GM23338 (cell line): ENCODE results near the gene KCNH8. TPM values are rescaled to one million over a fixed set of nuclear protein-coding genes. Genes with fewer than 3 reads are reported as not detected.

ENCODE experiments used
- ATAC-seq: fragments of 200-7000 bp; cut with Tn5 transposase; 3 replicates; pipeline ENCODE4 v1.9.1; 2020
- DNase-seq: peaks from one replicate; pipeline ENCODE4 v3.0.0-alpha.2; 2015; ENCODE audit warnings: low spot score
- H2AFZ ChIP-seq: fragments of 200-600 bp; sonication (generic); 2 replicates; pipeline ENCODE4 v1.8.0; 2016; ENCODE audit warnings: antibody characterized with exemption, mild to moderate bottlenecking, moderate library complexity
- H3F3A ChIP-seq: fragments of 200-600 bp; sonication (generic); replicated peaks from 2 replicates; pipeline ENCODE4 v1.8.0; 2017; ENCODE audit warnings: antibody characterized with exemption, mixed run types, low read depth
- H3K27ac ChIP-seq: fragments of 200-600 bp; sonication (generic); 2 replicates; pipeline ENCODE4 v1.6.1; 2016; ENCODE audit warnings: low read depth
- H3K27me3 ChIP-seq: fragments of 200-600 bp; sonication (generic); 2 replicates; pipeline ENCODE4 v1.8.0; 2016; ENCODE audit warnings: mild to moderate bottlenecking, mixed run types, moderate library complexity; ENCODE audit not compliant: insufficient read depth
- H3K36me3 ChIP-seq: fragments of 200-600 bp; sonication (generic); 2 replicates; pipeline ENCODE4 v1.8.0; 2016; ENCODE audit warnings: mild to moderate bottlenecking; ENCODE audit not compliant: insufficient read depth
- H3K4me1 ChIP-seq: fragments of 200-600 bp; sonication (generic); 2 replicates; pipeline ENCODE4 v1.8.0; 2016; ENCODE audit warnings: mild to moderate bottlenecking, moderate library complexity; ENCODE audit not compliant: insufficient read depth
- H3K4me2 ChIP-seq: fragments of 200-600 bp; sonication (generic); 2 replicates; pipeline ENCODE4 v1.7.1; 2017; ENCODE audit warnings: mixed run types
- H3K4me3 ChIP-seq: fragments of 200-600 bp; sonication (generic); 2 replicates; pipeline ENCODE4 v1.6.1; 2016; ENCODE audit warnings: mixed run types
- H3K79me2 ChIP-seq: fragments of 200-600 bp; sonication (generic); replicated peaks from 2 replicates; pipeline ENCODE4 v1.8.0; 2017; ENCODE audit warnings: mild to moderate bottlenecking; ENCODE audit not compliant: insufficient read depth
- H3K9me2 ChIP-seq: fragments of 200-600 bp; sonication (generic); 2 replicates; pipeline ENCODE4 v1.8.0; 2017; ENCODE audit not compliant: insufficient read depth
- H4K20me1 ChIP-seq: fragments of 200-600 bp; sonication (generic); replicated peaks from 2 replicates; pipeline ENCODE4 v1.8.0; 2017; ENCODE audit warnings: mild to moderate bottlenecking; ENCODE audit not compliant: insufficient read depth
- H3K27ac Mint-ChIP-seq: 2 replicates; pipeline ENCODE4 v1.8.0; 2020; ENCODE audit warnings: inconsistent platforms, mild to moderate bottlenecking, moderate library complexity, mixed read lengths
- H3K27me3 Mint-ChIP-seq: 3 replicates; pipeline ENCODE4 v1.8.0; 2022; ENCODE audit warnings: low read depth, mild to moderate bottlenecking, moderate library complexity, mixed read lengths, inconsistent platforms; ENCODE audit not compliant: insufficient read depth, poor library complexity
- H3K36me3 Mint-ChIP-seq: 3 replicates; pipeline ENCODE4 v1.8.0; 2021; ENCODE audit warnings: low read depth, mild to moderate bottlenecking, inconsistent platforms, moderate library complexity, mixed read lengths
- H3K4me1 Mint-ChIP-seq: 3 replicates; pipeline ENCODE4 v1.8.0; 2020; ENCODE audit warnings: mild to moderate bottlenecking, inconsistent platforms, mixed read lengths
- H3K4me3 Mint-ChIP-seq: 3 replicates; pipeline ENCODE4 v1.8.0; 2021; ENCODE audit warnings: moderate library complexity, mild to moderate bottlenecking, inconsistent platforms, mixed read lengths
- H3K9me3 Mint-ChIP-seq: 3 replicates; pipeline ENCODE4 v1.8.0; 2020; ENCODE audit warnings: moderate library complexity, mild to moderate bottlenecking, inconsistent platforms, mixed read lengths
- CREB1 ChIP-seq: fragments of 250-450 bp; sonication (Bioruptor Pico); IDR thresholded peaks from 2 replicates; pipeline ENCODE4 v1.5.0; 2020; ENCODE audit warnings: low read depth, mild to moderate bottlenecking, moderate library complexity
- EZH2 ChIP-seq: fragments of 200-600 bp; sonication (generic); IDR thresholded peaks from one replicate; pipeline ENCODE4 v1.8.0; 2017; ENCODE audit warnings: antibody characterized with exemption, mild to moderate bottlenecking, low read depth; ENCODE audit not compliant: unreplicated experiment
- EZH2phosphoT487 ChIP-seq: fragments of 200-600 bp; sonication (generic); IDR thresholded peaks from one replicate; pipeline ENCODE4 v1.8.1; 2018; ENCODE audit warnings: antibody characterized with exemption; ENCODE audit not compliant: unreplicated experiment
- JUNB ChIP-seq: IDR thresholded peaks from one replicate; pipeline ENCODE4 v1.6.1; 2016; ENCODE audit warnings: antibody characterized with exemption; ENCODE audit not compliant: unreplicated experiment
- NANOG ChIP-seq: IDR thresholded peaks from 2 replicates; pipeline ENCODE4 v1.6.1; 2016; ENCODE audit warnings: antibody characterized with exemption, borderline replicate concordance
- POLR2AphosphoS5 ChIP-seq: IDR thresholded peaks from 2 replicates; pipeline ENCODE4 v1.6.1; 2016; ENCODE audit warnings: antibody characterized with exemption, low read depth
- STAT1 ChIP-seq: IDR thresholded peaks from one replicate; pipeline ENCODE4 v1.6.1; 2016; ENCODE audit warnings: antibody characterized with exemption; ENCODE audit not compliant: unreplicated experiment
- ZNF114 ChIP-seq: fragments of 250-450 bp; sonication (Bioruptor Pico); IDR thresholded peaks from 2 replicates; pipeline ENCODE4 v1.5.0; 2020; ENCODE audit warnings: mild to moderate bottlenecking, moderate library complexity
- ZNF331 ChIP-seq: fragments of 250-450 bp; sonication (Bioruptor Pico); IDR thresholded peaks from 2 replicates; pipeline ENCODE4 v1.5.0; 2020; ENCODE audit warnings: low read depth, mild to moderate bottlenecking, moderate library complexity
- polyA plus RNA-seq: library from polyadenylated mRNA; unstranded; fragments of >200 nt; fragmentation: Nextera tagmentation; extraction: Ambion mirVana; gene quantifications from 2 replicates; pipeline ENCODE4 v1.2.1, GENCODE V29; 2016
- total RNA-seq: library from RNA; depleted of rRNA; stranded (reverse); fragments of >200 nt; shearing (Covaris generic); gene quantifications from 2 replicates; pipeline ENCODE4 v1.2.3, GENCODE V29; 2014
- TF ChIP-seq, protein P1 (sequence below), 2 experiments: fragments of 200-600 bp in 1 of 2; sonication (generic) in 1 of 2; conservative IDR thresholded peaks; 2 replicates each; pipeline versions ENCODE4 v1.5.1 to v1.6.1; 2016 to 2017; ENCODE audit warnings: antibody characterized with exemption in 2 of 2, low read depth in 2 of 2, mild to moderate bottlenecking in 2 of 2, moderate library complexity in 1 of 2
- TF ChIP-seq, protein P2 (sequence below): IDR thresholded peaks from one replicate; pipeline ENCODE4 v1.6.1; 2018; ENCODE audit warnings: antibody characterized with exemption; ENCODE audit not compliant: unreplicated experiment
- TF ChIP-seq, protein P3 (sequence below): IDR thresholded peaks from 2 replicates; pipeline ENCODE4 v1.6.1; 2016; ENCODE audit warnings: antibody characterized with exemption
- TF ChIP-seq, protein P4 (sequence below): fragments of 250-450 bp; sonication (Bioruptor Pico); IDR thresholded peaks from 2 replicates; pipeline ENCODE4 v1.5.0; 2020; ENCODE audit warnings: mild to moderate bottlenecking, moderate library complexity

Gene KCNH8
- total and polyA plus RNA-seq, 2 experiments from 2014 or later: 1.3 to 3.4 TPM

DNA sequence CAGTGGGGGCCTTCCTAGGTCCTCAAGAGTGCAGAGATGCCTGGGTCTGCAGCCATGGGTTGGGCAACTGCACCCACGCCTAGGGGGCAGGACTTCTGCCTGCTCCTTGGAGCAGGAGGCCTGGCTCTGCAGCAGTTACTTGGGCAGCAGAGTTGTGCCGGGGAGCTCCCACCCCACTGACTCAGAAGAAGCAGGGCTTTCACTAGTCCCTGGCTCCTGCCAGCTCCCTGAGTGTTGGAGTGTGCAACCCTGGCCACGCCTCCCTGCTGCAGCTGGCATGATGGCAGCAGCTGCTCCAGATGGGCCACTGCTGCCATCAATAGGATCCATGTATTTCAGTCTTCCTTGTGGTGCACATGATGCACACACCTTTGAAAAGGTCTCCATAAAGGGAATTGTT lies 40.6 kb upstream of the KCNH8 start:
- Histone ChIP-seq H3F3A (no peaks in the 10 kb centered on the region), H3K4me1 (peaks cover 6% of the 10 kb centered on the region), H3K9me2 (no peaks in the 10 kb centered on the region), H3K4me3 (no peak overlapping the region), H4K20me1 (no peaks in the 10 kb centered on the region), H3K36me3 (no peaks in the 10 kb centered on the region; the same call in 1 of the 2 replicates), H3K79me2 (no peaks in the 10 kb centered on the region), H3K4me2 (no peak overlapping the region), H2AFZ (no peak overlapping the region), H3K27me3 (no peaks in the 10 kb centered on the region), H3K27ac (no peak overlapping the region)
- ATAC-seq: no peak
- Mint-ChIP-seq H3K36me3 (peaks cover 34% of the 10 kb centered on the region), H3K27ac (no peak overlapping the region), H3K9me3 (peaks cover 38% of the 10 kb centered on the region), H3K4me1 (peaks cover 10% of the 10 kb centered on the region), H3K4me3 (no peak overlapping the region), H3K27me3 (peaks cover 2% of the 10 kb centered on the region)
- no peak for DNase-seq
- no peak for TF ChIP-seq EZH2phosphoT487
- no peak for TF ChIP-seq NANOG
- no peak for TF ChIP-seq POLR2AphosphoS5
- no peak for TF ChIP-seq CREB1 (CRISPR knock-in tag)
- TF ChIP-seq STAT1: no peak
- TF ChIP-seq, protein P1, sequence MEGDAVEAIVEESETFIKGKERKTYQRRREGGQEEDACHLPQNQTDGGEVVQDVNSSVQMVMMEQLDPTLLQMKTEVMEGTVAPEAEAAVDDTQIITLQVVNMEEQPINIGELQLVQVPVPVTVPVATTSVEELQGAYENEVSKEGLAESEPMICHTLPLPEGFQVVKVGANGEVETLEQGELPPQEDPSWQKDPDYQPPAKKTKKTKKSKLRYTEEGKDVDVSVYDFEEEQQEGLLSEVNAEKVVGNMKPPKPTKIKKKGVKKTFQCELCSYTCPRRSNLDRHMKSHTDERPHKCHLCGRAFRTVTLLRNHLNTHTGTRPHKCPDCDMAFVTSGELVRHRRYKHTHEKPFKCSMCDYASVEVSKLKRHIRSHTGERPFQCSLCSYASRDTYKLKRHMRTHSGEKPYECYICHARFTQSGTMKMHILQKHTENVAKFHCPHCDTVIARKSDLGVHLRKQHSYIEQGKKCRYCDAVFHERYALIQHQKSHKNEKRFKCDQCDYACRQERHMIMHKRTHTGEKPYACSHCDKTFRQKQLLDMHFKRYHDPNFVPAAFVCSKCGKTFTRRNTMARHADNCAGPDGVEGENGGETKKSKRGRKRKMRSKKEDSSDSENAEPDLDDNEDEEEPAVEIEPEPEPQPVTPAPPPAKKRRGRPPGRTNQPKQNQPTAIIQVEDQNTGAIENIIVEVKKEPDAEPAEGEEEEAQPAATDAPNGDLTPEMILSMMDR (conservative IDR thresholded peaks at IDR 0.05; ENCODE audit: low read depth in 2 of 2): no peak
- TF ChIP-seq, protein P2, sequence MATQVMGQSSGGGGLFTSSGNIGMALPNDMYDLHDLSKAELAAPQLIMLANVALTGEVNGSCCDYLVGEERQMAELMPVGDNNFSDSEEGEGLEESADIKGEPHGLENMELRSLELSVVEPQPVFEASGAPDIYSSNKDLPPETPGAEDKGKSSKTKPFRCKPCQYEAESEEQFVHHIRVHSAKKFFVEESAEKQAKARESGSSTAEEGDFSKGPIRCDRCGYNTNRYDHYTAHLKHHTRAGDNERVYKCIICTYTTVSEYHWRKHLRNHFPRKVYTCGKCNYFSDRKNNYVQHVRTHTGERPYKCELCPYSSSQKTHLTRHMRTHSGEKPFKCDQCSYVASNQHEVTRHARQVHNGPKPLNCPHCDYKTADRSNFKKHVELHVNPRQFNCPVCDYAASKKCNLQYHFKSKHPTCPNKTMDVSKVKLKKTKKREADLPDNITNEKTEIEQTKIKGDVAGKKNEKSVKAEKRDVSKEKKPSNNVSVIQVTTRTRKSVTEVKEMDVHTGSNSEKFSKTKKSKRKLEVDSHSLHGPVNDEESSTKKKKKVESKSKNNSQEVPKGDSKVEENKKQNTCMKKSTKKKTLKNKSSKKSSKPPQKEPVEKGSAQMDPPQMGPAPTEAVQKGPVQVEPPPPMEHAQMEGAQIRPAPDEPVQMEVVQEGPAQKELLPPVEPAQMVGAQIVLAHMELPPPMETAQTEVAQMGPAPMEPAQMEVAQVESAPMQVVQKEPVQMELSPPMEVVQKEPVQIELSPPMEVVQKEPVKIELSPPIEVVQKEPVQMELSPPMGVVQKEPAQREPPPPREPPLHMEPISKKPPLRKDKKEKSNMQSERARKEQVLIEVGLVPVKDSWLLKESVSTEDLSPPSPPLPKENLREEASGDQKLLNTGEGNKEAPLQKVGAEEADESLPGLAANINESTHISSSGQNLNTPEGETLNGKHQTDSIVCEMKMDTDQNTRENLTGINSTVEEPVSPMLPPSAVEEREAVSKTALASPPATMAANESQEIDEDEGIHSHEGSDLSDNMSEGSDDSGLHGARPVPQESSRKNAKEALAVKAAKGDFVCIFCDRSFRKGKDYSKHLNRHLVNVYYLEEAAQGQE: no peak
- TF ChIP-seq, protein P3, sequence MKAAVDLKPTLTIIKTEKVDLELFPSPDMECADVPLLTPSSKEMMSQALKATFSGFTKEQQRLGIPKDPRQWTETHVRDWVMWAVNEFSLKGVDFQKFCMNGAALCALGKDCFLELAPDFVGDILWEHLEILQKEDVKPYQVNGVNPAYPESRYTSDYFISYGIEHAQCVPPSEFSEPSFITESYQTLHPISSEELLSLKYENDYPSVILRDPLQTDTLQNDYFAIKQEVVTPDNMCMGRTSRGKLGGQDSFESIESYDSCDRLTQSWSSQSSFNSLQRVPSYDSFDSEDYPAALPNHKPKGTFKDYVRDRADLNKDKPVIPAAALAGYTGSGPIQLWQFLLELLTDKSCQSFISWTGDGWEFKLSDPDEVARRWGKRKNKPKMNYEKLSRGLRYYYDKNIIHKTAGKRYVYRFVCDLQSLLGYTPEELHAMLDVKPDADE: no peak
- no peak for TF ChIP-seq ZNF331 (CRISPR knock-in tag)
- TF ChIP-seq ZNF114 (CRISPR knock-in tag): no peak
- no peak for TF ChIP-seq JUNB
- TF ChIP-seq EZH2: no peak
- TF ChIP-seq, protein P4, sequence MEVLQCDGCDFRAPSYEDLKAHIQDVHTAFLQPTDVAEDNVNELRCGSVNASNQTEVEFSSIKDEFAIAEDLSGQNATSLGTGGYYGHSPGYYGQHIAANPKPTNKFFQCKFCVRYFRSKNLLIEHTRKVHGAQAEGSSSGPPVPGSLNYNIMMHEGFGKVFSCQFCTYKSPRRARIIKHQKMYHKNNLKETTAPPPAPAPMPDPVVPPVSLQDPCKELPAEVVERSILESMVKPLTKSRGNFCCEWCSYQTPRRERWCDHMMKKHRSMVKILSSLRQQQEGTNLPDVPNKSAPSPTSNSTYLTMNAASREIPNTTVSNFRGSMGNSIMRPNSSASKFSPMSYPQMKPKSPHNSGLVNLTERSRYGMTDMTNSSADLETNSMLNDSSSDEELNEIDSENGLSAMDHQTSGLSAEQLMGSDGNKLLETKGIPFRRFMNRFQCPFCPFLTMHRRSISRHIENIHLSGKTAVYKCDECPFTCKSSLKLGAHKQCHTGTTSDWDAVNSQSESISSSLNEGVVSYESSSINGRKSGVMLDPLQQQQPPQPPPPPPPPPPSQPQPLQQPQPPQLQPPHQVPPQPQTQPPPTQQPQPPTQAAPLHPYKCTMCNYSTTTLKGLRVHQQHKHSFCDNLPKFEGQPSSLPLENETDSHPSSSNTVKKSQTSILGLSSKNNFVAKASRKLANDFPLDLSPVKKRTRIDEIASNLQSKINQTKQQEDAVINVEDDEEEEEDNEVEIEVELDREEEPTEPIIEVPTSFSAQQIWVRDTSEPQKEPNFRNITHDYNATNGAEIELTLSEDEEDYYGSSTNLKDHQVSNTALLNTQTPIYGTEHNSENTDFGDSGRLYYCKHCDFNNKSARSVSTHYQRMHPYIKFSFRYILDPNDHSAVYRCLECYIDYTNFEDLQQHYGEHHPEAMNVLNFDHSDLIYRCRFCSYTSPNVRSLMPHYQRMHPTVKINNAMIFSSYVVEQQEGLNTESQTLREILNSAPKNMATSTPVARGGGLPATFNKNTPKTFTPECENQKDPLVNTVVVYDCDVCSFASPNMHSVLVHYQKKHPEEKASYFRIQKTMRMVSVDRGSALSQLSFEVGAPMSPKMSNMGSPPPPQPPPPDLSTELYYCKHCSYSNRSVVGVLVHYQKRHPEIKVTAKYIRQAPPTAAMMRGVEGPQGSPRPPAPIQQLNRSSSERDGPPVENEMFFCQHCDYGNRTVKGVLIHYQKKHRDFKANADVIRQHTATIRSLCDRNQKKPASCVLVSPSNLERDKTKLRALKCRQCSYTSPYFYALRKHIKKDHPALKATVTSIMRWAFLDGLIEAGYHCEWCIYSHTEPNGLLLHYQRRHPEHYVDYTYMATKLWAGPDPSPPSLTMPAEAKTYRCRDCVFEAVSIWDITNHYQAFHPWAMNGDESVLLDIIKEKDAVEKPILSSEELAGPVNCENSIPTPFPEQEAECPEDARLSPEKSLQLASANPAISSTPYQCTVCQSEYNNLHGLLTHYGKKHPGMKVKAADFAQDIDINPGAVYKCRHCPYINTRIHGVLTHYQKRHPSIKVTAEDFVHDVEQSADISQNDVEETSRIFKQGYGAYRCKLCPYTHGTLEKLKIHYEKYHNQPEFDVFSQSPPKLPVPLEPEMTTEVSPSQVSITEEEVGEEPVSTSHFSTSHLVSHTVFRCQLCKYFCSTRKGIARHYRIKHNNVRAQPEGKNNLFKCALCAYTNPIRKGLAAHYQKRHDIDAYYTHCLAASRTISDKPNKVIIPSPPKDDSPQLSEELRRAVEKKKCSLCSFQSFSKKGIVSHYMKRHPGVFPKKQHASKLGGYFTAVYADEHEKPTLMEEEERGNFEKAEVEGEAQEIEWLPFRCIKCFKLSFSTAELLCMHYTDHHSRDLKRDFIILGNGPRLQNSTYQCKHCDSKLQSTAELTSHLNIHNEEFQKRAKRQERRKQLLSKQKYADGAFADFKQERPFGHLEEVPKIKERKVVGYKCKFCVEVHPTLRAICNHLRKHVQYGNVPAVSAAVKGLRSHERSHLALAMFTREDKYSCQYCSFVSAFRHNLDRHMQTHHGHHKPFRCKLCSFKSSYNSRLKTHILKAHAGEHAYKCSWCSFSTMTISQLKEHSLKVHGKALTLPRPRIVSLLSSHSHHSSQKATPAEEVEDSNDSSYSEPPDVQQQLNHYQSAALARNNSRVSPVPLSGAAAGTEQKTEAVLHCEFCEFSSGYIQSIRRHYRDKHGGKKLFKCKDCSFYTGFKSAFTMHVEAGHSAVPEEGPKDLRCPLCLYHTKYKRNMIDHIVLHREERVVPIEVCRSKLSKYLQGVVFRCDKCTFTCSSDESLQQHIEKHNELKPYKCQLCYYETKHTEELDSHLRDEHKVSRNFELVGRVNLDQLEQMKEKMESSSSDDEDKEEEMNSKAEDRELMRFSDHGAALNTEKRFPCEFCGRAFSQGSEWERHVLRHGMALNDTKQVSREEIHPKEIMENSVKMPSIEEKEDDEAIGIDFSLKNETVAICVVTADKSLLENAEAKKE (CRISPR knock-in tag): no peak
